ENCODE data around the gene SMAD3. TPM values are rescaled to one million over a fixed set of nuclear protein-coding genes. Genes with fewer than 3 reads are reported as not detected.

The SMAD3 gene
- total and polyA plus RNA-seq, 7 donors, result 2.9 to 47.6 (median 29.3) TPM

DNA sequence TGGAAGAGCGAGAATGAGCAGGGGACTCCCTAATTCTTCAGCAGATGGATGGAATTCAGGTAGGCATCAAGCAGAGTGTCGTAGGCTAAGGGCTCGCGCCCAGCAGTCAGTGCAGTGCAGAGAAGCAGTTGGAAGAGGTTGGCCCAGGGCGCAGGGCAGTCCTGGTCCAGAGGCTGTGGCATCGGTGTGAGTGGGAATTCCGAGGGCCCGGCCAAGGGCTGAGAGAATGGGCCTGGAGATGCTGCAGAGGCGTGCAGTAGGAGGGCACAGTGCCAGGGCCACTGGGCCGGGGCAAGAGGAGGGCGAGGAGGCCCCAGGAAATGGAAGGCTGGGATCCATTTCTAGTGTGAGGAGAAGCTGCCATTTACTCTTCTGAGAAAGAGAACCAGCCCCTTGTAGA is 114.6 kb downstream of the SMAD3 start:
- Histone ChIP-seq H3K9me3 (no peaks in the 10 kb centered on the region), H3K4me1 (peaks cover 71% of the 10 kb centered on the region), H3K4me3 (no peak overlapping the region), H3K36me3 (ENCODE audit: insufficient read depth in 1 of 2, low read depth in 1 of 2) (peaks cover 0 to 47% of the 10 kb centered on the region in 2 donors), H3K27me3 (ENCODE audit: insufficient read depth in 3 of 3, low read length in 2 of 3) (no peaks in the 10 kb centered on the region), H3K27ac (peak overlapping the region; percentile 90)
- TF ChIP-seq, protein P1, sequence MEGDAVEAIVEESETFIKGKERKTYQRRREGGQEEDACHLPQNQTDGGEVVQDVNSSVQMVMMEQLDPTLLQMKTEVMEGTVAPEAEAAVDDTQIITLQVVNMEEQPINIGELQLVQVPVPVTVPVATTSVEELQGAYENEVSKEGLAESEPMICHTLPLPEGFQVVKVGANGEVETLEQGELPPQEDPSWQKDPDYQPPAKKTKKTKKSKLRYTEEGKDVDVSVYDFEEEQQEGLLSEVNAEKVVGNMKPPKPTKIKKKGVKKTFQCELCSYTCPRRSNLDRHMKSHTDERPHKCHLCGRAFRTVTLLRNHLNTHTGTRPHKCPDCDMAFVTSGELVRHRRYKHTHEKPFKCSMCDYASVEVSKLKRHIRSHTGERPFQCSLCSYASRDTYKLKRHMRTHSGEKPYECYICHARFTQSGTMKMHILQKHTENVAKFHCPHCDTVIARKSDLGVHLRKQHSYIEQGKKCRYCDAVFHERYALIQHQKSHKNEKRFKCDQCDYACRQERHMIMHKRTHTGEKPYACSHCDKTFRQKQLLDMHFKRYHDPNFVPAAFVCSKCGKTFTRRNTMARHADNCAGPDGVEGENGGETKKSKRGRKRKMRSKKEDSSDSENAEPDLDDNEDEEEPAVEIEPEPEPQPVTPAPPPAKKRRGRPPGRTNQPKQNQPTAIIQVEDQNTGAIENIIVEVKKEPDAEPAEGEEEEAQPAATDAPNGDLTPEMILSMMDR (IDR thresholded peaks at IDR 0.05), result no peak
- intact Hi-C loops (cut with DNase I), result no loop called here
- ATAC-seq (no peak), DNase-seq (peak in 1 of 2 donors; percentile 45)
- 64 to 76% (median 67%) methylated on average over 11 of the region's 11 CpGs for WGBS, 3 donors

DNA sequence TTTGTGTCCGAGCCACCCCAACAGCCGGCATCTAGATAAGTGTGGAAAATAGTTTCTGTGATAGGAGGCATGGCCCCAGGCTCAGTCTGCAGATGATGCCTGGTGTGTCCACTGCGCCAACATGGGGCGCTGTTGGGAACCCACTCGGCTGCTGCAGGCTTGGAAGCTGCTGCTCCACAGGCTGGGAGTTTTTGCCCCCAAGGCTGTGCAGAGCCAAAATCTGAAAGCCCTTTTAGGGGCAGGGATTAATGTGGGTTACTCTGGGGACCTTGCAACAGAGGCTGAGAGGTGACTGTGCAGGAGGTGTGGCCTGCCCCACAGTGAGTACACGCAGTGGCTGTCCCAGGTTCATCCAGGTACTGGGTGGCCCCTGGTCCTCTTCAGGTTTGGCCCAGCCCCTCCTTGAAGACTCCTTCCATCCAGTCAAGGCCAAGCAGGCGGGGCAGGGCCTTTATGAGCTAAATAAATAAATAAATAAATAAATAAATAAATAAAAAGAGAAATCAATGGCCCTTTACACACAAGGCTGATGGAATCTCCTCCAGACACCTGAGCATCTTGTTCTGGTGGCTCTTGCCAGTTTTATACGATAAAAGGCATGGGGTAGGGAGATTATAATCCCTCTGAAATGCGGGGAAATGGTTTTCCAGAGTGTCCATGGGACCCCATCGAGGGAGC is 115.3 kb downstream of the SMAD3 start:
- Histone ChIP-seq H3K4me1 (peaks cover 71% of the 10 kb centered on the region), H3K9me3 (no peaks in the 10 kb centered on the region), H3K27me3 (ENCODE audit: insufficient read depth in 3 of 3, low read length in 2 of 3) (no peaks in the 10 kb centered on the region), H3K36me3 (ENCODE audit: insufficient read depth in 1 of 2, low read depth in 1 of 2) (peaks cover 0 to 50% of the 10 kb centered on the region in 2 donors), H3K4me3 (no peak overlapping the region), H3K27ac (peak overlapping the region; percentile 90)
- TF ChIP-seq, protein P1 (IDR thresholded peaks at IDR 0.05), result no peak
- intact Hi-C loops (cut with DNase I), result no loop called here
- ATAC-seq, result no peak
- 90 to 95% (median 92%) methylated on average over 10 of the region's 10 CpGs for WGBS, 3 donors
- DNase-seq, result peak in 1 of 2 donors; percentile 46

DNA sequence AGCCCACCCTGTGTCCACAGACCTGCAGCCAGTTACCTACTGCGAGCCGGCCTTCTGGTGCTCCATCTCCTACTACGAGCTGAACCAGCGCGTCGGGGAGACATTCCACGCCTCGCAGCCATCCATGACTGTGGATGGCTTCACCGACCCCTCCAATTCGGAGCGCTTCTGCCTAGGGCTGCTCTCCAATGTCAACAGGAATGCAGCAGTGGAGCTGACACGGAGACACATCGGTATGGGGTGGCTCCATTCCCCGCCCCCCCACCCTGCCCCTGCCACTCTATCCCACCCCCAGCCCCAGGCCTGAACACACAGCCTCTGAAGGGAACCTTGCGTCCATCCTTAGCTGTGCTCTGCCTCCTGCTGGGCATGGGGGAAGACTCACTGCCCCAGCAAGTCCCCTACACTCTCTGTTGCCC is 115.8 kb downstream of the SMAD3 start:
- Histone ChIP-seq H3K4me1 (peaks cover 71% of the 10 kb centered on the region), H3K36me3 (ENCODE audit: insufficient read depth in 1 of 2, low read depth in 1 of 2) (peaks cover 0 to 50% of the 10 kb centered on the region in 2 donors), H3K9me3 (no peaks in the 10 kb centered on the region), H3K4me3 (no peak overlapping the region), H3K27me3 (ENCODE audit: insufficient read depth in 3 of 3, low read length in 2 of 3) (no peaks in the 10 kb centered on the region), H3K27ac (peak overlapping the region; percentile 90)
- TF ChIP-seq, protein P1 (IDR thresholded peaks at IDR 0.05), result no peak
- WGBS, 3 donors, result 87 to 94% (median 91%) methylated on average over 14 to 15 of the region's 15 CpGs
- DNase-seq (no peak), ATAC-seq (no peak)
- intact Hi-C loops (cut with DNase I), result no loop called here

DNA sequence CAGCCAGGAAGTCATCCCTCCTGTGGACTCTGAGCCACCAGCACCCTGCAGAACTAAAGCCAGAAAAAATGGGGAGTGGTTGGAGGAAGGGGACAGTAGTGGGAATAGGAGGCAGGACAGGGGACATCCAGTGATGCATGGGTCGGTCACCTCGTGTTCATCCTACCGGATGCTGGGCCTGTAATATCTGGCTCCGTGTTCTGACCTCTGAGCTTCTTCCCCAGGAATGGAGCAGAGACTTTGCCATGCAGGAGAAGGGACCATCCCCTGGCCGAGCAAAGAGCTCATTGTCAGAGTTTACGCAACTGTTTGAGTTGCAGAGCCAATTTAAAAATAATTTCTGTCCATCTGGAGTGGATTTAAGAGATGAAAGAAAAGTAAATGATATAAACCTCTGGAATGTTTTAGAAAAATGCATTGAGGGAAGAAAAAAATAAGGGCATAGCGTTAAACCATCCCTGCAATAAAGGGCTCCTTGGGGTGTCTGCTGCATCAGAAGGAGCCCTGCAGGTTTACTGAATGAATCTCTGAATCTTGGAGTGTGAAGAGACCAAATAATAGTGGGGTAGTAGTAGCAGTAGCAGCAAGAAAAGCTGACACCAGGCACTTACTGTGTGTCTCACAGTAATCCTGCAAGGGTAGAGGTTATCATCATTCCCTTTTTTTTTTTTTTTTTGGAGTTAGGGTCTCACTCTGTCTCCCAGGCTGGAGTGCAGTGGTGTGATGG is 118.2 kb downstream of the SMAD3 start:
- WGBS, 3 donors, result 47 to 66% (median 52%) methylated on average over 7 of the region's 7 CpGs
- peaks cover 0 to 62% of the 10 kb centered on the region in 2 donors for H3K36me3 ChIP-seq (ENCODE audit: insufficient read depth in 1 of 2, low read depth in 1 of 2)
- peak overlapping the region; percentile 90 for H3K27ac ChIP-seq
- peaks cover 71% of the 10 kb centered on the region for H3K4me1 ChIP-seq
- no peaks in the 10 kb centered on the region for H3K27me3 ChIP-seq (ENCODE audit: insufficient read depth in 3 of 3, low read length in 2 of 3)
- ATAC-seq (no peak), DNase-seq (peak; percentile 61 to 71)
- H3K4me3 ChIP-seq, result no peak overlapping the region
- H3K9me3 ChIP-seq, result no peaks in the 10 kb centered on the region
- intact Hi-C loops (cut with DNase I), result no loop called here
- TF ChIP-seq, protein P1 (IDR thresholded peaks at IDR 0.05), result no peak
